Trophoblast cell (in vitro differentiated cells and primary cell): ENCODE data around the gene CYB561A3.

Experiments
- DNase-seq, 2 donors: peaks; one replicate each; pipeline ENCODE4 v3.0.0-alpha.2; 2016
- H2AFZ ChIP-seq: 2 replicates; pipeline ENCODE4 v1.6.1; 2013; ENCODE audit warnings: low read length, moderate library complexity, mild to moderate bottlenecking; ENCODE audit not compliant: insufficient read depth, poor library complexity
- H2AK5ac ChIP-seq: 2 replicates; pipeline ENCODE4 v1.6.1; 2013; ENCODE audit warnings: mild to moderate bottlenecking, low read length
- H2BK120ac ChIP-seq: 2 replicates; pipeline ENCODE4 v1.6.1; 2013; ENCODE audit warnings: low read length, mild to moderate bottlenecking, moderate library complexity; ENCODE audit not compliant: insufficient read depth, poor library complexity
- H2BK12ac ChIP-seq: 2 replicates; pipeline ENCODE4 v1.6.1; 2013; ENCODE audit warnings: mild to moderate bottlenecking, low read length, moderate library complexity
- H2BK5ac ChIP-seq: 2 replicates; pipeline ENCODE4 v1.6.1; 2013; ENCODE audit warnings: low read length, low read depth, moderate library complexity, mild to moderate bottlenecking; ENCODE audit not compliant: poor library complexity
- H3K14ac ChIP-seq: 2 replicates; pipeline ENCODE4 v1.6.1; 2013; ENCODE audit warnings: mild to moderate bottlenecking, low read length
- H3K18ac ChIP-seq: 2 replicates; pipeline ENCODE4 v1.6.1; 2013; ENCODE audit warnings: mild to moderate bottlenecking, low read length
- H3K23ac ChIP-seq: 2 replicates; pipeline ENCODE4 v1.6.1; 2013; ENCODE audit warnings: low read length
- H3K27ac ChIP-seq: 2 replicates; pipeline ENCODE4 v1.5.1; 2013; ENCODE audit warnings: low read depth, mild to moderate bottlenecking, inconsistent platforms, low read length, moderate library complexity
- H3K27me3 ChIP-seq: 2 replicates; pipeline ENCODE4 v1.6.1; 2013; ENCODE audit warnings: inconsistent platforms, mild to moderate bottlenecking, low read length, moderate library complexity; ENCODE audit not compliant: insufficient read depth
- H3K36me3 ChIP-seq, 2 experiments: 1 replicate in 1 of 2; 2 replicates in 1 of 2; pipeline ENCODE4 v1.6.1; 2013; ENCODE audit warnings: low read length in 2 of 2, mild to moderate bottlenecking in 2 of 2, moderate library complexity in 1 of 2; ENCODE audit not compliant: insufficient read depth in 2 of 2, control insufficient read depth in 1 of 2
- H3K4ac ChIP-seq: 2 replicates; pipeline ENCODE4 v1.6.1; 2013; ENCODE audit warnings: low read depth, mild to moderate bottlenecking, low read length, moderate library complexity
- H3K4me1 ChIP-seq, 2 experiments: 1 replicate in 1 of 2; 2 replicates in 1 of 2; pipeline ENCODE4 v1.6.1; 2013; ENCODE audit warnings: low read length in 2 of 2, mild to moderate bottlenecking in 2 of 2, moderate library complexity in 1 of 2; ENCODE audit not compliant: insufficient read depth in 2 of 2, control insufficient read depth in 1 of 2
- H3K4me2 ChIP-seq: 2 replicates; pipeline ENCODE4 v1.6.1; 2013; ENCODE audit warnings: inconsistent platforms, mild to moderate bottlenecking, low read length, moderate library complexity
- H3K4me3 ChIP-seq: 2 replicates; pipeline ENCODE4 v1.5.1; 2013; ENCODE audit warnings: mild to moderate bottlenecking, low read depth, low read length, inconsistent platforms
- H3K79me1 ChIP-seq: one replicate; pipeline ENCODE4 v1.6.1; 2013; ENCODE audit warnings: low read length
- H3K79me2 ChIP-seq: 2 replicates; pipeline ENCODE4 v1.6.1; 2013; ENCODE audit warnings: low read length, mild to moderate bottlenecking; ENCODE audit not compliant: control insufficient read depth, insufficient read depth, poor library complexity
- H3K9ac ChIP-seq: 2 replicates; pipeline ENCODE4 v1.6.1; 2013; ENCODE audit warnings: mild to moderate bottlenecking, low read length
- H3K9me3 ChIP-seq: 2 replicates; pipeline ENCODE4 v1.6.1; 2013; ENCODE audit warnings: low read depth, mild to moderate bottlenecking, control low read depth, inconsistent platforms, low read length; ENCODE audit not compliant: insufficient read depth
- H4K12ac ChIP-seq: 2 replicates; pipeline ENCODE4 v1.6.1; 2013; ENCODE audit warnings: low read depth, mild to moderate bottlenecking, low read length, moderate library complexity
- H4K8ac ChIP-seq: 2 replicates; pipeline ENCODE4 v1.6.1; 2013; ENCODE audit warnings: low read depth, mild to moderate bottlenecking, low read length, moderate library complexity
- H4K91ac ChIP-seq: one replicate; pipeline ENCODE4 v1.6.1; 2013; ENCODE audit warnings: low read depth, mild to moderate bottlenecking, low read length, moderate library complexity
- WGBS: extraction: QIAGEN DNeasy Blood & Tissue Kit; methylation state at CpG from one replicate; pipeline ENCODE4 v1.1.7; 2013; ENCODE audit warnings: missing lambda C conversion rate; ENCODE audit not compliant: insufficient read length, insufficient coverage; ENCODE audit errors: extremely low coverage; 5-methylcytosine and 5-hydroxymethylcytosine counted together

CYB561A3 gene

DNA sequence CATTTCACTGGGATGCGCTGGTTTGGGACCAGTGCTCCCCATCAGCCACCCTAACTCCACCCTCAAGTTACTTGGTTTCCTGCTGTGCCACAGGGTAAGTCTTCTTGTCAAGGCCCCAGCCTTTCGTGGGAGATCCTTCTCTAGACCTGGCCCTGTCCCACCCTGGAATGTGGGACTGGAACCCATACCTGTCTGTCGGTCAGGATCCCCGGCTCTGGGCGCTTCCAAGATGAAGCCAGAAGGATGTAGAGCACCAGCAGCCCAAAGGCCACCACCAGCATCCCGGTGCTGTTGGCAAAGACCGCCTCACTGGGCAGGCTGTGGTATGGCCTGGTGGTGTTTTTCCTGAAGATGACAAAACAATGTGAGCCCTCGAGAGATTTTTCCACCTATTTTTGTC, 10.9 kb downstream of the CYB561A3 start:
- Histone ChIP-seq H3K27me3 (no peaks in the 10 kb centered on the region), H2BK120ac (no peak overlapping the region), H4K12ac (no peak overlapping the region), H3K9ac (no peak overlapping the region), H3K14ac (no peak overlapping the region), H2BK5ac (no peak overlapping the region), H3K4ac (no peak overlapping the region), H3K23ac (no peak overlapping the region), H3K79me1 (no peaks in the 10 kb centered on the region), H3K36me3 (peaks cover 25 to 50% of the 10 kb centered on the region in 2 experiments), H3K4me1 (peaks cover 3 to 7% of the 10 kb centered on the region in 2 experiments), H3K9me3 (peaks cover 3% of the 10 kb centered on the region), H2AK5ac (no peak overlapping the region), H4K91ac (no peak overlapping the region), H3K79me2 (no peaks in the 10 kb centered on the region), H2AFZ (no peak overlapping the region), H3K27ac (no peak overlapping the region), H3K4me2 (no peak overlapping the region), H4K8ac (no peak overlapping the region), H2BK12ac (no peak overlapping the region), H3K18ac (no peak overlapping the region), H3K4me3 (no peak overlapping the region)
- WGBS = no CpG with 5 or more reads among the region's 8 CpGs
- no peak for DNase-seq

DNA sequence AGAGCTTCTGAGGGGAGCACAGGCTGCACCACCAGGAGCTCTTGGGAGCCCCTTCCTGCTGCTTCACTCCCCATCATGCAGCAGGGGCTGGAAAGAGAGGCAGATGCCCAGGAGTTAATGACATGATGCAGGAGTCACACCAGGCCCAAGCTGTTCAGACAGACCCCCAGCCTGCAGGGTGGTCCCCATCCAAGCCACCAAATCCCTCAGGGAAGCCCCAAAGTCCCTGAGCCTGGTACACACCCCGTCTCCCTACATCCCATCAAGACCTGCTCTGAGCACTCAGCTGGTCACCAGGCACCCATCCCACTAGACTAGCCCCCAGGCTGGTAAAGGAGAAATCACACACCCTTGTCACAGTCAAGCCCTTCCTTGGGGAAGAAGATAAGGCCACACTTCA, 11.3 kb downstream of the CYB561A3 start:
- Histone ChIP-seq H3K79me1 (no peaks in the 10 kb centered on the region), H3K36me3 (peaks cover 25 to 50% of the 10 kb centered on the region in 2 experiments), H2BK12ac (no peak overlapping the region), H3K14ac (no peak overlapping the region), H2AK5ac (no peak overlapping the region), H3K79me2 (no peaks in the 10 kb centered on the region), H4K12ac (no peak overlapping the region), H3K4ac (no peak overlapping the region), H2BK5ac (no peak overlapping the region), H4K8ac (no peak overlapping the region), H3K4me2 (no peak overlapping the region), H3K4me3 (no peak overlapping the region), H3K27me3 (no peaks in the 10 kb centered on the region), H2AFZ (no peak overlapping the region), H2BK120ac (no peak overlapping the region), H3K4me1 (peaks cover 3 to 9% of the 10 kb centered on the region in 2 experiments), H3K9ac (no peak overlapping the region), H3K23ac (no peak overlapping the region), H3K9me3 (peaks cover 3% of the 10 kb centered on the region), H3K18ac (no peak overlapping the region), H4K91ac (no peak overlapping the region), H3K27ac (no peak overlapping the region)
- DNase-seq = no peak
- WGBS = no CpG with 5 or more reads among the region's 1 CpG

DNA sequence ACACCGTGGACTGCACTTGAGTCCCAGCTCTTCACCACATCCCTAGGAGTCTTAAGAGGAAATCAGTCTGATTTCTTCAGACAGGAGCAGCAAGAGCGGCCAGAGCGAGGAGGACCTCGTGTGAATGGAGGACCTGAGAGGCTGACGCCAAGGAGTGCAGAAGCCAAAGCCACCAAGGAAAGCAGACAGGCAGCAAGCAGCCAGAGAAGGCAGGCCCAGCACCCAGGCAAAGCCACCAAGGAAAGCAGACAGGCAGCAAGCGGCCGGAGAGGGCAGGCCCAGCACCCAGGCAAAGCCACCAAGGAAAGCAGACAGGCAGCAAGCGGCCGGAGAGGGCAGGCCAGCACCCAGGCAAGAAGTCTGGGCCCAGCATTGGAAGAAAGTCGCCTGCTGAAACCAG, 11.8 kb downstream of the CYB561A3 start:
- H3K4me2 ChIP-seq = no peak overlapping the region
- H3K4me3 ChIP-seq = no peak overlapping the region
- no peak overlapping the region for H2BK120ac ChIP-seq
- H2AFZ ChIP-seq = no peak overlapping the region
- no peak overlapping the region for H2BK12ac ChIP-seq
- H3K14ac ChIP-seq = no peak overlapping the region
- H3K18ac ChIP-seq = no peak overlapping the region
- no peaks in the 10 kb centered on the region for H3K27me3 ChIP-seq
- H3K79me2 ChIP-seq = no peaks in the 10 kb centered on the region
- H4K91ac ChIP-seq = no peak overlapping the region
- peaks cover 3% of the 10 kb centered on the region for H3K9me3 ChIP-seq
- H3K4ac ChIP-seq = no peak overlapping the region
- no CpG with 5 or more reads among the region's 10 CpGs for WGBS
- no peaks in the 10 kb centered on the region for H3K79me1 ChIP-seq
- no peak overlapping the region for H2BK5ac ChIP-seq
- peaks cover 25 to 50% of the 10 kb centered on the region in 2 experiments for H3K36me3 ChIP-seq
- no peak overlapping the region for H4K8ac ChIP-seq
- no peak overlapping the region for H2AK5ac ChIP-seq
- H3K4me1 ChIP-seq = peaks cover 3 to 13% of the 10 kb centered on the region in 2 experiments
- no peak overlapping the region for H4K12ac ChIP-seq
- no peak overlapping the region for H3K23ac ChIP-seq
- no peak overlapping the region for H3K9ac ChIP-seq
- DNase-seq = no peak
- H3K27ac ChIP-seq = no peak overlapping the region

DNA sequence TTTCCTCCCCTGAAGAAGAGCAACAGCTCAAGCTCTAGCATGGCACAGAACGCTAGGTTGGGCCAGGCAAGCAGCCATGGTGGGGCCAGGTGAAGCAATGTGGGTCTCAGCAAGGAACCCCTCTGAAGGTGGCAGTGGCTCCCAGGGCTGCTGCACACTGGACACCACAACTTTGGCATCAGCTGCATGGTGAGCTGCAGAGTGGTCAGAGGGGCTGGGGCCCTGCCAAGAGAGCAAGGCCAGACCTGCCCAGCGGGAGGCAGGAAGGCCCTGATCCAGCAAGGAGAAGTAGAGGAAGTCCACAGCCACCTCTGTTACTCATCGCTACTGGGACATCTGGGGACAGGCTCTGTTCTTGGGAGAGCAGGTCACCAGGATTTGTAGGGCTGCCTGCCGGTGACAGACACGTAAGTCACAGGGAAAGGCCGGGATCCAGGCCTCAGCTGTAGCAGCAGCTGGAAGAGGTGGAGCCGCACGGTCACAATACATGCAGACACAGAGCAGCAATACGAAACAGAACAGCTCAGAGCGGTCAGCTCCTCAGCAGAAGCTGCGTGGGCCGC, 12.4 kb downstream of the CYB561A3 start:
- no CpG with 5 or more reads among the region's 12 CpGs for WGBS
- Histone ChIP-seq H2BK120ac (no peak overlapping the region), H3K27ac (no peak overlapping the region), H4K8ac (no peak overlapping the region), H3K14ac (no peak overlapping the region), H3K4me2 (no peak overlapping the region), H2BK5ac (no peak overlapping the region), H3K23ac (no peak overlapping the region), H4K12ac (no peak overlapping the region), H3K4me1 (peaks cover 3 to 13% of the 10 kb centered on the region in 2 experiments), H4K91ac (no peak overlapping the region), H3K27me3 (no peaks in the 10 kb centered on the region), H3K18ac (no peak overlapping the region), H3K9ac (no peak overlapping the region), H3K36me3 (peaks cover 25 to 50% of the 10 kb centered on the region in 2 experiments), H3K79me1 (no peaks in the 10 kb centered on the region), H3K79me2 (no peaks in the 10 kb centered on the region), H2AFZ (no peak overlapping the region), H3K4ac (no peak overlapping the region), H3K4me3 (no peak overlapping the region), H3K9me3 (peaks cover 3% of the 10 kb centered on the region), H2BK12ac (no peak overlapping the region), H2AK5ac (no peak overlapping the region)
- DNase-seq = no peak
